H7 (cell line): ENCODE measurements around the gene FRG2C. TPM values are rescaled to one million over a fixed set of nuclear protein-coding genes. Genes with fewer than 3 reads are reported as not detected.
"Not testable (repeated sequence)": the region's sequence is repeated elsewhere in the genome, so short reads cannot be mapped to it uniquely, and the experiment has no call there.

ENCODE experiments used
- DNase-seq: peaks from one replicate; pipeline ENCODE4 v3.0.0; 2012
- H3K27me3 ChIP-seq: 2 replicates; pipeline ENCODE4 v1.6.0; 2011; ENCODE audit warnings: mild to moderate bottlenecking, low read length; ENCODE audit not compliant: control insufficient read depth, insufficient read depth
- H3K36me3 ChIP-seq: replicated peaks from 2 replicates; pipeline ENCODE4 v1.5.1; 2011; ENCODE audit warnings: low read length; ENCODE audit not compliant: control insufficient read depth, insufficient read depth
- H3K4me3 ChIP-seq: 2 replicates; pipeline ENCODE4 v1.5.1; 2011; ENCODE audit warnings: low read depth, mild to moderate bottlenecking, control low read depth, low read length, moderate library complexity; ENCODE audit not compliant: insufficient read depth
- total RNA-seq: library from RNA; depleted of rRNA; stranded (reverse); fragments of >200 nt; shearing (Covaris generic); gene quantifications from 2 replicates; pipeline ENCODE4 v1.2.3, GENCODE V29; 2014

FRG2C gene
- total RNA-seq, 1 experiment from 2014 or later, result not detected

GRCh38 chr3:75658411-75659107 is 5.6 kb upstream of the FRG2C start:
- not testable (repeated sequence) for H3K36me3 ChIP-seq
- Histone ChIP-seq H3K27me3 (peaks cover 59% of the 10 kb centered on the region), H3K4me3 (peak overlapping the region; percentile 71)
- peak; percentile 66 for DNase-seq

GRCh38 chr3:75659108-75659433 is 5.1 kb upstream of the FRG2C start:
- DNase-seq, result peak; percentile 57
- H3K27me3 ChIP-seq, result peaks cover 58% of the 10 kb centered on the region
- not testable (repeated sequence) for H3K4me3 ChIP-seq, H3K36me3 ChIP-seq

- peaks cover 66% of the 10 kb centered on the region for H3K27me3 ChIP-seq
- not testable (repeated sequence) for DNase-seq, H3K4me3 ChIP-seq, H3K36me3 ChIP-seq
These were observed 1.5 kb downstream of the FRG2C start for GRCh38 chr3:75665626-75666025.

- peak; percentile 30 for DNase-seq
- H3K36me3 ChIP-seq, result not testable (repeated sequence)
- H3K4me3 ChIP-seq, result peak overlapping the region; percentile 28; the same call in 1 of the 2 replicates
- H3K27me3 ChIP-seq, result peaks cover 77% of the 10 kb centered on the region
These were observed 3.9 kb downstream of the FRG2C start for GRCh38 chr3:75667757-75668701.

GRCh38 chr3:75668759-75669347 is 4.7 kb downstream of the FRG2C start:
- H3K4me3 ChIP-seq, result peak overlapping the region; percentile 67; the same call in 1 of the 2 replicates
- H3K27me3 ChIP-seq, result peaks cover 72% of the 10 kb centered on the region
- DNase-seq, result peak; percentile 36
- not testable (repeated sequence) for H3K36me3 ChIP-seq

GRCh38 chr3:75669348-75670297 is 5.5 kb downstream of the FRG2C start:
- DNase-seq, result peak; percentile 66
- H3K4me3 ChIP-seq, result peak overlapping the region; percentile 67
- H3K27me3 ChIP-seq, result peaks cover 67% of the 10 kb centered on the region
- H3K36me3 ChIP-seq, result not testable (repeated sequence)

GRCh38 chr3:75670298-75671286 is 6.5 kb downstream of the FRG2C start:
- H3K4me3 ChIP-seq, result peak overlapping the region; percentile 67
- peaks cover 60% of the 10 kb centered on the region for H3K27me3 ChIP-seq
- peak; percentile 24 for DNase-seq
- H3K36me3 ChIP-seq, result not testable (repeated sequence)

GRCh38 chr3:75671287-75672139 is 7.4 kb downstream of the FRG2C start:
- H3K36me3 ChIP-seq, DNase-seq: not testable (repeated sequence)
- H3K27me3 ChIP-seq, result peaks cover 51% of the 10 kb centered on the region
- H3K4me3 ChIP-seq, result peak overlapping the region; percentile 67

- Histone ChIP-seq H3K4me3 (peak overlapping the region; percentile 67), H3K27me3 (peaks cover 47% of the 10 kb centered on the region)
- peak; percentile 74 for DNase-seq
- H3K36me3 ChIP-seq, result not testable (repeated sequence)
These were observed 8.1 kb downstream of the FRG2C start for GRCh38 chr3:75672140-75672775.

- not testable (repeated sequence) for H3K27me3 ChIP-seq, DNase-seq, H3K36me3 ChIP-seq, H3K4me3 ChIP-seq
These were observed 19.8 kb downstream of the FRG2C start for GRCh38 chr3:75683965-75684364.

GRCh38 chr3:75687323-75687722 is 23.2 kb downstream of the FRG2C start:
- Histone ChIP-seq H3K27me3 (no peaks in the 10 kb centered on the region), H3K4me3 (no peak overlapping the region), H3K36me3 (no peaks in the 10 kb centered on the region)
- DNase-seq, result no peak

- DNase-seq, result no peak
- H3K36me3 ChIP-seq, result no peaks in the 10 kb centered on the region
- no peaks in the 10 kb centered on the region for H3K27me3 ChIP-seq
- no peak overlapping the region for H3K4me3 ChIP-seq
These were observed 27.9 kb downstream of the FRG2C start for GRCh38 chr3:75692061-75692460.
